Measurements from ENCODE around the gene ZFYVE19. TPM values are rescaled to one million over a fixed set of nuclear protein-coding genes. Genes with fewer than 3 reads are reported as not detected.

The ZFYVE19 gene
- total RNA-seq, 2 donors from 2014 or later, result 24.6 to 26.6 TPM

DNA sequence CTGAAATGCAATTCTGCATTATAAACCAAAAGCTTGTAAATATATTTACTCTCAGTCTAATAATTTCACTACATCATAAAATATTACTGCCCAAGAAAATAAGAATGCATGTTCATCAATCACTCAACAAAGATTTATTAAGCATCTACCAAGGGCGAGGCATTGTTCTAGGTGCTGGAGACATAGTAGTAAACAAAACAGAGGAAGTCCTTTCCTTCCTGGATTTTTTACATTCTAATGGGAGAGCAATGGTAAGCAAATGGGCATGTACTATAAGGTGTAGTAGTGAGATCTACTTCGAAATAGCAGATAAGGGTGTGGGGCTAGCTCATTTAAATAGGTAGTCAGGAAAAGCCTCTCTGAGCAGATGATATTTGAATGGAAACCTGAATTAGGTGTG lies 10.8 kb upstream of the ZFYVE19 start:
- H3K36me3 Mint-ChIP-seq, result peaks cover 0 to 12% of the 10 kb centered on the region in 2 donors
- H3K27ac Mint-ChIP-seq, result no peak overlapping the region
- DNase-seq (ENCODE audit: low spot score in 2 of 2), result no peak
- H3K9me3 Mint-ChIP-seq, result no peaks in the 10 kb centered on the region
- no peak for ATAC-seq

DNA sequence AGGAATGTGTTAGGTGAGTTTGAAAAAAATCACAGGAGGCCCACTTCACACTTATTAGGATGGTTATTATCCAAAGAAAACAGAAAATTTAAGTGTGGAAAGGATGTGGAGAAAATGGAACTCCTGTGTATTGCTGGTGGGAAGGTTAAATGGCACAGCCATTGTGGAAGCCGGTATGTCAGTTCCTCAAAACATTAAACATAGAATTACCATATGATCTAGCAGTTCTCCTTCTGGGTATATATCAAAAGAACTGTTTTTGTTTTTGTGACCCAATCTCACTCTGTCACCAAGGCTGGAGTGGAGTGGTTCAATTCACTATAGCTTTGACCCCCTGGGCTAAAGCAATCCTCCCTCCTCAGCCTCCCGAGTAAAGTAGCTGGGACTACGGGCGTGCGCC lies 10.4 kb upstream of the ZFYVE19 start:
- no peak for DNase-seq (ENCODE audit: low spot score in 2 of 2)
- Mint-ChIP-seq H3K27ac (no peak overlapping the region), H3K9me3 (no peaks in the 10 kb centered on the region), H3K36me3 (peaks cover 0 to 16% of the 10 kb centered on the region in 2 donors)
- ATAC-seq, result no peak

DNA sequence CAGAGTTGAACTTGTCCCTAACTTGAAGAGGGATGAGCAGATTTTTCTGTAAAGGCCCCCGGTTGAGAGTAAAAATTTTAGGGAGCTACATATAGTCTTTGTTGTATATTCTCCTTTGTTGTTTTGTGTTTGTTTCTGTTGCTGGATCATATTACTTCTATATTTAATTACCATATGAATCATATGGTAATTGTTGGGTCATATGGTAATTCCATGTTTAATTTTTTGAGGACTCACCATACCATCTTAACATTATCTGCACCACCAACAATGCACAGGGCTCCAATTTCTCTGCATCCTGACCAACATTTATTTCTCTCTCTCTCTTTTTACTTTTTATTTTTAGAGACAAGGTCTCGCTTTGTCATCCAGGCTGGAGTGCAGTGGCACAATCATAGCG lies 7.4 kb upstream of the ZFYVE19 start:
- no peak for DNase-seq (ENCODE audit: low spot score in 2 of 2)
- peaks cover 0 to 21% of the 10 kb centered on the region in 2 donors for H3K36me3 Mint-ChIP-seq
- no peak overlapping the region for H3K27ac Mint-ChIP-seq
- no peak for ATAC-seq
- H3K9me3 Mint-ChIP-seq, result no peaks in the 10 kb centered on the region

DNA sequence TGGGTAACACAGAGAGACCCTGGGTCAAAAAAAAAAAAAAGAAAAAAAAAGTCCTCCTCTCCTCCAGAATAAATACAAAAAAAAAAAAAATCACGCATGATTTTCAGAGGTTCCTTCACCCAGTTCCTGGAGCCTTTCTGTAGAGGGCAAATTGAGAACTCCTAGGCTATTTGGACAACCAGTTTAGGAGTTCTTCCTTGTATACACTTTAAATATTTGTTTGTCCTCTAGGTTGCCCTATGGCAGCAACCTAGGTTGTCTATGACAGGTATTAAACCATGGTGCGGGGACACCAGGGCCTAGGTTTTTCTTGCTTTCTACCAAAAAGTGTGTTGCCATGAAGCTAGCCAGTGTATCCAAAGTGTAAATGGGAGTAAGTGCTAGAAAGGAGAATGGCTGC lies 3.8 kb upstream of the ZFYVE19 start:
- ATAC-seq, result no peak
- H3K27ac Mint-ChIP-seq, result no peak overlapping the region
- peaks cover 11 to 17% of the 10 kb centered on the region in 2 donors for H3K36me3 Mint-ChIP-seq
- DNase-seq (ENCODE audit: low spot score in 2 of 2), result no peak
- H3K9me3 Mint-ChIP-seq, result no peaks in the 10 kb centered on the region

DNA sequence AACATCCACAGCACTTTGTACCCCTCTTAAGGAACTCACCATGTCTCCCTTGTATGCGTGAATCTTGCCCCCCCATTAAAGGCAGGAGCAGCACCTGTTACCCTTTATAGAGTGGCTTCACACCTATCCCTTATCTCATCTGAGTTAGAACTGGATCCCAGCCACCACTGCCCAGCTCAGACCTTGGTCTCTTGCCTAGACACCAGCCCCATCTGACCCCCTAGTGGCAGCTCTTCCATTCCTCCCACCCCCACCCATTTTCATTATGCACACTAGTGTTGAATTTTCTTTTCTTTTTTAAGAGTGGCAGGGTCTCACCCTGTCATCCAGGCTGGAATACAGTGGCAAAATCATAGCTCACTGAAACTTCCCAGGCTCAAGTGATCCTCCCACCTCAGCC lies 3.2 kb upstream of the ZFYVE19 start:
- DNase-seq (ENCODE audit: low spot score in 2 of 2) (no peak), ATAC-seq (no peak)
- H3K36me3 Mint-ChIP-seq, result peaks cover 11 to 12% of the 10 kb centered on the region in 2 donors

DNA sequence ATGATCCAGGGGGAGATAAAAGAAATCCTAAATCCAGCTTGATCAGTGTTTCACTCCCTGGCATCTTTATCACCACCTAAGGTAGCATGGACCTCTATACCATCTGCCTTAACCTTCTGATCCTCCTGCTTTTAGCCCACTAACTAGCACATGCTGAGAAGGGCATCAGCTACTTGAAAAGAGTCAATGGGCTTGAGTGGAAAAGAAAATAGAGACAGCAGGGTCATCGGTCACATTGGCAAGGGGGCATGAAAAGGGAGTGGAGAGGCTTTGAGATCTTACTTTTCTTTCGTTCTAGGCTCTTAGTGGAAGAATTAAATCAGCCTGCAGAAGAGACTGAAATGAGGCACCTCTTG lies 239 bp upstream of the ZFYVE19 start:
- no peak for DNase-seq (ENCODE audit: low spot score in 2 of 2)
- ATAC-seq, result no peak
- Mint-ChIP-seq H3K27ac (peak overlapping the region; percentile 92 to 99), H3K9me3 (no peaks in the 10 kb centered on the region), H3K36me3 (peaks cover 5 to 11% of the 10 kb centered on the region in 2 donors)

More for the DNA sequence above, 3.2 kb upstream of the ZFYVE19 start:
- Mint-ChIP-seq H3K9me3 (no peaks in the 10 kb centered on the region), H3K27ac (peak overlapping the region in 1 of 2 donors; percentile 6)

DNA sequence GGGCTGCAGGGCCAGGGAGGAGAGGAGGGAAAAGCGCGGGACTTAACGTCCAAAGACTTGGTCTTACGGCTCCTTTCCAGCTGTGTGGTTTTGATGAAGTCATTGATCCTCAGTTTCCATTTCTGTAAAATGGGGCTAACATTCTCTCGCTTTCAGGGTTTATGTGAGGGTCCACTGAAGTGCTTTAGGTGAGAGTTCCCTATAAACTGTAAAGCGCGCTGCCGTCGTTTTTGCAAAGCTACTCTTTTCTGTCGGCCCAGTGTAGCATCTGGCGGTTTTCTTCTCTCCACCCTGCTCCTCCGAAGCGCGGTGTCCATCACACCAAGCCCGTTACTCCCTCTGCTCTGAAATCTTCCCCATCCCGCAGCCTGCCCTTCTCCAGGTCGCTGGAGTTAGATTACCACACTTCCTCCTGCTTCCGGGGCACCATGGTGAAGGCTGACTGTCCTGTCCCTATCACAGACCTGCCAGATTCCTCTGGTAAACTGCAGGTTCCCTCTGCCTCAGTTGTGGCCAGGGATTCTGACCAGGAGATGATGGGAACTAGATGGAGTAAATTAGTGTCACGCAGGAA lies 1.1 kb downstream of the ZFYVE19 start:
- Mint-ChIP-seq H3K27ac (peak overlapping the region; percentile 39 to 92), H3K9me3 (no peaks in the 10 kb centered on the region), H3K36me3 (peaks cover 0 to 11% of the 10 kb centered on the region in 2 donors)
- ATAC-seq (no peak), DNase-seq (ENCODE audit: low spot score in 2 of 2) (no peak)

DNA sequence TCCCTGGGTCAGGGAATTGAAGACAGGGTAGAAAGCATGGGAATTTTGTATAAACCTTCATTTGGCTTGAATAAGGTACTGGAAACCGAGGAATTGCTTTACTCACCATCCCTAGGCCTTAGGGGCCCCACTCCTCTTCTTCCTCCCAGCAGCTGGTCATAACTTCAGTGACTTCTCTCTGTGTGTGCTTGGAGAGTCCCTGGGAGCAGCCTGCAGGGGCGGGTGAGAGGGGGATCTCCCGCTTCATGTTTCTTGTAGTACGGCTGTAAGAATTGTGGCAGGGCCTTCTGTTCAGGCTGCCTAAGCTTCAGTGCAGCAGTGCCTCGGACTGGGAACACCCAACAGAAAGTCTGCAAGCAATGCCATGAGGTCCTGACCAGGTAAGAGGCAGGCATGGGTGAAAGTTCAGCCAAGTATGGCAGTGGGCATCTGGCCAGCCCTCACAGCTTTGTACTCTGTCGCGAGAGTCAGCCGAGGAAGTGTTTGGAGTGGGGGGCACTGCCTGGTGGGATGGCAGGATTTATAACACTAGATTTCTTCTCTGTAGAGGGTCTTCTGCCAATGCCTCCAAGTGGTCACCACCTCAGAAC lies 2.1 kb downstream of the ZFYVE19 start:
- H3K27ac Mint-ChIP-seq, result no peak overlapping the region
- H3K36me3 Mint-ChIP-seq, result peaks cover 0 to 11% of the 10 kb centered on the region in 2 donors
- no peak for DNase-seq (ENCODE audit: low spot score in 2 of 2)
- no peak for ATAC-seq
- H3K9me3 Mint-ChIP-seq, result no peaks in the 10 kb centered on the region

DNA sequence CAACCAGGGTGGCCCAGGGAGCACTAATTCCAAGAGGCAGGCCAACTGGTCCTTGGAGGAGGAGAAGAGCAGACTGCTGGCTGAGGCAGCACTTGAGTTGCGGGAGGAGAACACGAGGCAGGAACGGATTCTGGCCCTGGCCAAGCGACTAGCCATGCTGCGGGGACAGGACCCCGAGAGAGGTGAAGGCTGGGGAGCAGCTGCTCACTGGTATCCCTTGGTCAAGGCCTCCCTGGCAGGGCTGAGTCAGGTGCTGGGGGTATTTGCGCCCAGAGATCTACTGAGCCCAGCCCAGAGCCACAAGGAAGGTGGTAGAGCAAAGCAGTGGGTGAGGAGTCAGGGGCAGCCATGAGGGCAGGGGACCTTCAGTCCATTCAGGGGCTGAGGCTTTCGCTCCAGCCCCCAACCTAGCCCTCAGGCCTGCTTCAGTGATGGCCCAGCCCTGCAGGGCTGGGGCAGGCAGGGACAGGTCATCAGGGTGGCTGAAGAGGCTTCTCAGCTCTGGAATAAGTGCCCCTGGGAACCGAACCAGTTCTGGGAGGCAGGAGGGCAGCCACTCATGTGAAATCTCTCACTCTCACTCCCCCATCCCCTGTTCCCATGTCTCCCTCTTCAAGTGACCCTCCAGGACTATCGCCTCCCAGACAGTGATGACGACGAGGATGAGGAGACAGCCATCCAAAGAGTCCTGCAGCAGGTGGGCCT lies 6.0 kb downstream of the ZFYVE19 start:
- no peak for ATAC-seq
- H3K27ac Mint-ChIP-seq, result no peak overlapping the region
- no peak for DNase-seq (ENCODE audit: low spot score in 2 of 2)
- H3K9me3 Mint-ChIP-seq, result no peaks in the 10 kb centered on the region
- H3K36me3 Mint-ChIP-seq, result no peaks in the 10 kb centered on the region

DNA sequence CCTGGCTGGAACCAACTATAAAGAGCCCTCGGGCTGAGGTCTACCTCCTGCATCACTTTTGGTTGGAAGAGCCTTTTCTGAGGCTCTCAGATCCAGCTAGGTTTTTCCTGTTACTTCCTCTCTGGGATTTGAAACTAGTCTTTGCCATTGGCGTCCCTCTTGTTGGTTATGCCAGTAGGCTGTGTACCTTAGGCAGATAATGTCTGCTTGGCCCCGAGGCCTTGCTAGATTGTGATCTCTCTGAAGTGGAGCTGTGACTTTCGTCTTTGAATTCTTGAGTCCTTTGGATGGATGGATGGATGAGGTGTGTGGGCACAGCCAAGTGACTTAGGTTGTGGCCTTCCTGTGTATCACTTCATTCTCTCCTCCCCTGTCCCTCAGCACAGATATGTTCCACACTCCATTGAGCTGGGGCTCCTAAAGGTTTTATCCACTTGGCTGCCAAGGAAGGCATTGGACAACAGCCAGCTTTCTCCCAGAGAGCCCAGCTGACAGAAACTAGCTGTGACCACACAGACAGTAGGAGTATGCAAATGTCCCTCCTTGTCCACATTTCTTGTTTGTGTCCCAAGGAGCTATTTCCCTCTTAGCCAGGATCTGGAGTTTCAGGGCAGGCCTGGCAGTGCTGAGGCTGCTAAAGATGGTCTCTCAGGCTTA lies 8.3 kb downstream of the ZFYVE19 start:
- Mint-ChIP-seq H3K9me3 (no peaks in the 10 kb centered on the region), H3K27ac (no peak overlapping the region), H3K36me3 (no peaks in the 10 kb centered on the region)
- DNase-seq (ENCODE audit: low spot score in 2 of 2) (no peak), ATAC-seq (no peak)

DNA sequence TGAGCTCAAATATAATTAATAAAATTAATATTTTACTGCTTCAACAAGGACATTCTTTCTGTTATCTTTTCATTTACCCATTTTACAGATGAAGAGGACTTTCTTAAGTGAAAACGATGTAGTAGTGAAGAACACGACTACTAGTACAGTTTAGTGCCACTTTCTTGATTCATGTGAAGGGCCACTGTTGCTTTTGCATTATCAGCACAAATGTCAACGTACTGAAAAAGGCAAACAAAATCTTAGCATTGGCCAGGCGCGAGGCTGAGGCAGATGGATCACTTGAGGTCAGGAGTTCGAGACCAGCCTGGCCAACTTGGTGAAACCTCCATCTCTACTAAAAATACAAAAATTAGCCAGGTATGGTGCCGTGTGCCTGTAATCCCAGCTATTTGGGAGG lies 12.2 kb downstream of the ZFYVE19 start:
- no peak for ATAC-seq
- Mint-ChIP-seq H3K27ac (no peak overlapping the region), H3K36me3 (no peaks in the 10 kb centered on the region)

DNA sequence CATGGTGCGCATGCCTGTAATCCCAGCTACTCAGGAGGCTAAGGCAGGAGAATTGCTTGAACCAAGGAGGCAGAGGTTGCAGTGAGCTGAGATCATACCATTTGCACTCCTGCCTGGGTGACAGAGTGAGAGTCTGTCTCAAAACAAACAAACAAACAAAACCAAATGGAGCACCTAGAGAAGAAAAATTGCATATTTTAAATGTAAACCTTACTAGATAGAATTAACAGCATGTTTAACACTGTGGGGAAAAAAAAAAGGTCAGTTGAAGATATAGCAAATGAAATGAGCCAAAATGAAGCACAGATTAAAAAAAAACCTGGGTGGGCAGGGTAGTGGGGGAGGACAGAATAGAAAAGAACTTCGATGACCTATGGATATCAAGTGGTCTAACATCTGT lies 14.3 kb downstream of the ZFYVE19 start:
- ATAC-seq (no peak), DNase-seq (ENCODE audit: low spot score in 2 of 2) (no peak)
- Mint-ChIP-seq H3K36me3 (no peaks in the 10 kb centered on the region), H3K27ac (no peak overlapping the region), H3K9me3 (no peaks in the 10 kb centered on the region)

More for the DNA sequence above, 12.2 kb downstream of the ZFYVE19 start:
- DNase-seq (ENCODE audit: low spot score in 2 of 2), result no peak
- no peaks in the 10 kb centered on the region for H3K9me3 Mint-ChIP-seq

DNA sequence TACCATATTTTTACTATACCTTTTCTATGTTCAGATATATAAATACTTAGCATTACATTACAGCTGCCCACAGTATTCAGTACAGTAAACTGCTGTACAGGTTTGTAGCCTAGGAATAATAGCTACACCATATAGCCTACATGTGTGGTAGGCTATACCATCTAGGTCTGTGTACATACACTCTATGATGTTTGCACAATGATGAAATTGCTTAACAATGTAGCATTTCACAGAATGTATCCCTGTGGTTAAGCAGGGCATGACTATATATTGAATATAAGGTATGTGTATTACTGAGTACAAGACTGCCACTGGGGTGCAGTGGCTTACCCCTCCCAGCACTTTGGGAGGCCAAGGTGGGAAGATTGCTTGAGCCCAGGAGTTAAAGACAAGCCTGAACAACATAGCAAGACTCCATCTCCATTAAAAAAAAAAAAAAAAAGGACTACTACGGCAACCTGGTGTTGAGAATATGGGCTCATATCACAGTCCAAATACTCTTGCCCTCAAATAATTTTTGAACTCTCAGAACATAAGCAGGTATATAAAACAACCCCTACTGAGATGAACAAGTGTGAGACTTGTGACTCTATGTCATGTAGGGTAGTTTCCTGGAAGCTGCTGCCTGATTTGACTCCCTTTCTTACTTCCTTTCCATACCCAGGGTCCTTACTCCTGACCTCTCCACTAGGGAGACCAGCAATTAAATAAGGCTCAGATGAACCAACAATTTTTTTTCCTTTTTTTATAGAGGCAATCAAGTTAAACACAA lies 16.9 kb downstream of the ZFYVE19 start:
- H3K9me3 Mint-ChIP-seq, result no peaks in the 10 kb centered on the region
- DNase-seq (ENCODE audit: low spot score in 2 of 2) (no peak), ATAC-seq (peak in 1 of 2 donors; percentile 84)
- H3K36me3 Mint-ChIP-seq, result no peaks in the 10 kb centered on the region
- no peak overlapping the region for H3K27ac Mint-ChIP-seq

DNA sequence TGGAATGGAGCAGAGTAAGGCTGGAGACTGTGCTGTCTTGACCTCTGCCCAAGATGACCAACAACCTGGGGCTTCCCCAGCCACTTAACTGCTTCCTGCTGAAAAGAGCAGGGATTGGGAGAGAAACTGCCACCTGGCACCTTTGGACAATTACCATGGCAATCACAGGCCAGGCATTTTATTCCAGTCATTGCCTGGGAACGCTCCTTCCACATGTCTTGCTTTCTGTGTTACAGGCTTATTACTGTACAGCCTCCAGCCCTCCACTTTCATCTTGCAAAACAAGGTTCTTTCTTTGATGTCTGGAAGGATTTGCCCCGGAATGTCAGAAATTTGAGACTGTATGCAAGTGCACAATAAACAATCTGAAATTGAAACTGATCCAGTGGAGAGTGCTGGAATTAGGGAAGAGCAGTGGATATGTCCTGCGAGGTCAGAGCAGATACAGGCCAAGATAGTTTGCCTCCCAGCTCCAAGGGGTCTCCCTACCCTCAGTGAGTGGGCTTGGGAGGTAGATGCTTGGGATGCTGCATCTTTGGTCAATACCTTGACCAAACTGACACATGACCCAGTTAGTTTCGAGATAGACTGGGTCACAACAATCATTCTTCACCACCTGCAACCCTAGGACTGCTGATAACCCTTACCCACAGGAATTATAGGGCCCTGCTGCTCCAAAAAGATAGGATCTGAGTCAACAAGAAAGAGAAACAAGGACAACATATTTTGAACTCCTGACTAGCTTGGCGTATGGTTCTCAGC lies 19.0 kb downstream of the ZFYVE19 start:
- H3K27ac Mint-ChIP-seq, result no peak overlapping the region
- ATAC-seq, result no peak
- no peak for DNase-seq (ENCODE audit: low spot score in 2 of 2)
- no peaks in the 10 kb centered on the region for H3K36me3 Mint-ChIP-seq
- H3K9me3 Mint-ChIP-seq, result no peaks in the 10 kb centered on the region

DNA sequence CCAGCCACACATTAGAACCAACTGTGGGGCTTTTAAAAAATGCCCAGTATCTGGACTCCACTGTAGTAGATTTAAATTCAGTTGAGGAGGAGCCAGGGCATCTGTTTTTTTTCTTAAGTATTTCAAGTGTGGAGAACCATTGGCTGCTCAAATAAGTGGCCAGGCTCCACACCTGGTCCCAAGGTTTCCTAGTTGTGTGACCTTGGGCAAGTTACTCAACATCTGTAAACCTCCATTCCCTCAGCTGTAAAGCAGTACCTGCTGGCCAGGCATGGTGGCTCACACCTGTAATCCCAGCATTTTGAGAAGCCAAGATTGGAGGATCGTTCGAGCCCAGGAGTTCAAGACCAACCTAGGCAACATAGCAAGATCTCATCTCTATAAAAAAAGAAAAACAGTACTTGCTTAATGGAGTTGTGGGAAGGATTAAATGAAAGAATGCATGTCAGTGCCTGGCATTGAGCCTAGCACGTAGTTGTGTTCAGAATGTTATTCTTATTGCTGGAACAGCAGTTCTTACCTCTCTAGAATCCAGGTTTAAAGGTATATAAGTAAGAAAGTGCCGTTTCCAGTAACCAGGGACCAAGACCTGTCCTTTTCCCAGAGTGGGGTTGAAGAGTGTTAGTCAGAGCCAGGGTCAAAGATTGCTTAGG lies 19.7 kb downstream of the ZFYVE19 start:
- Mint-ChIP-seq H3K36me3 (no peaks in the 10 kb centered on the region), H3K9me3 (no peaks in the 10 kb centered on the region), H3K27ac (no peak overlapping the region)
- ATAC-seq (no peak), DNase-seq (ENCODE audit: low spot score in 2 of 2) (no peak)
